Esophagus squamous epithelium (tissue), 5 donors: ENCODE measurements around the gene FGF14. TPM values are rescaled to one million over a fixed set of nuclear protein-coding genes. Genes with fewer than 3 reads are reported as not detected.
A peak's percentile ranks its signal among the peaks of the same experiment; 100 is the strongest.

Experiments used
- DNase-seq: peaks from one replicate; lab custom pipeline; 2025; lab: John Stamatoyannopoulos, UW
- H3K27ac ChIP-seq, 4 donors: fragments of 200-600 bp; sonication (generic); one replicate each; pipeline ENCODE4 v1.5.1; 2016 to 2019; ENCODE audit warnings: mild to moderate bottlenecking in 1 of 4
- H3K27me3 ChIP-seq, 4 donors: fragments of 200-600 bp; sonication (generic); 1 replicate in 3 of 4; 2 replicates in 1 of 4; pipeline versions ENCODE4 v1.5.1 to v1.6.0; 2017 to 2021; ENCODE audit warnings: antibody characterized with exemption in 1 of 4
- H3K36me3 ChIP-seq, 3 donors: fragments of 200-600 bp; sonication (generic); one replicate each; pipeline ENCODE4 v1.5.1; 2016 to 2019
- H3K4me1 ChIP-seq, 3 donors: fragments of 200-600 bp; sonication (generic); one replicate each; pipeline ENCODE4 v1.5.1; 2017 to 2019
- H3K4me3 ChIP-seq, 4 donors: fragments of 200-600 bp; sonication (generic); 1 replicate in 3 of 4; 2 replicates in 1 of 4; pipeline ENCODE4 v1.5.1; 2016 to 2019; ENCODE audit warnings: mild to moderate bottlenecking in 2 of 4, moderate library complexity in 1 of 4
- H3K9me3 ChIP-seq, 3 donors: fragments of 200-600 bp; sonication (generic); one replicate each; pipeline ENCODE4 v1.5.1; 2016 to 2019
- CTCF ChIP-seq, 6 experiments: fragments of 450-650 bp in 4 of 6; fragments of 200-600 bp in 2 of 6; sonication (generic) in 2 of 6; IDR thresholded peaks; one replicate each; pipeline ENCODE4 v1.5.1; 2016 to 2019; ENCODE audit warnings: antibody characterized with exemption in 6 of 6, mild to moderate bottlenecking in 4 of 6, moderate library complexity in 4 of 6
- POLR2A ChIP-seq, 4 donors: fragments of 450-650 bp; IDR thresholded peaks; one replicate each; pipeline ENCODE4 v1.6.1; 2017; ENCODE audit warnings: antibody characterized with exemption in 4 of 4, mild to moderate bottlenecking in 4 of 4, moderate library complexity in 3 of 4
- WGBS, 2 donors: methylation state at CpG; one replicate each; pipeline ENCODE4 v1.1.5; 2018; 5-methylcytosine and 5-hydroxymethylcytosine counted together
- intact Hi-C: fragments of 100-400 bp; cut with DNase I; formaldehyde crosslinking; loops from one replicate; pipeline ENCODE4 v1.15.0; 2022
- total RNA-seq, 4 donors: library from RNA; depleted of rRNA; stranded (reverse); fragments of >200 nt; gene quantifications; one replicate each; pipeline ENCODE4 v1.1.0, GENCODE V29; 2016
- donor health status: DM: yes; HTN: yes; CAD: no.

Gene FGF14
- total RNA-seq, 4 donors from 2014 or later = 0.11 to 4.2 (median 1.0) TPM

GRCh38 chr13:101767131-101767530 lies 634.7 kb downstream of the FGF14 start:
- Histone ChIP-seq H3K4me1 (no peaks in the 10 kb centered on the region), H3K27me3 (no peaks in the 10 kb centered on the region), H3K27ac (no peak overlapping the region), H3K4me3 (no peak overlapping the region), H3K9me3 (no peaks in the 10 kb centered on the region), H3K36me3 (no peaks in the 10 kb centered on the region)
- intact Hi-C loops = no loop called here
- WGBS, 2 donors = 69 to 72% methylated on average over 4 of the region's 4 CpGs
- TF ChIP-seq POLR2A (IDR thresholded peaks at IDR 0.05) = no peak
- no peak for TF ChIP-seq CTCF (IDR thresholded peaks at IDR 0.05)
- no peak for DNase-seq

- H3K27ac ChIP-seq = no peak overlapping the region
- no peak for DNase-seq
- no peaks in the 10 kb centered on the region for H3K9me3 ChIP-seq
- intact Hi-C loops = no loop called here
- no peaks in the 10 kb centered on the region for H3K27me3 ChIP-seq
- no peaks in the 10 kb centered on the region for H3K4me1 ChIP-seq
- no peak overlapping the region for H3K4me3 ChIP-seq
- TF ChIP-seq CTCF (IDR thresholded peaks at IDR 0.05) (no peak), POLR2A (IDR thresholded peaks at IDR 0.05) (no peak)
- WGBS, 2 donors = 43 to 75% methylated on average over 1 of the region's 1 CpG
- no peaks in the 10 kb centered on the region for H3K36me3 ChIP-seq
These were observed 638.7 kb downstream of the FGF14 start for GRCh38 chr13:101763191-101763590.

- TF ChIP-seq CTCF (IDR thresholded peaks at IDR 0.05) = peak in 5 of 6 experiments; percentile 28 to 51 (median 35)
- no peak for TF ChIP-seq POLR2A (IDR thresholded peaks at IDR 0.05)
- no peaks in the 10 kb centered on the region for H3K9me3 ChIP-seq
- no peak overlapping the region for H3K27ac ChIP-seq
- no peak overlapping the region for H3K4me3 ChIP-seq
- WGBS, 2 donors = 0 to 12% methylated on average over 1 of the region's 1 CpG
- H3K4me1 ChIP-seq = no peaks in the 10 kb centered on the region
- H3K27me3 ChIP-seq = no peaks in the 10 kb centered on the region
- DNase-seq = no peak
- no peaks in the 10 kb centered on the region for H3K36me3 ChIP-seq
- intact Hi-C loops = no loop called here
These were observed 644.3 kb downstream of the FGF14 start for GRCh38 chr13:101757446-101758039.

GRCh38 chr13:101755228-101755887 lies 646.5 kb downstream of the FGF14 start:
- no peak overlapping the region for H3K4me3 ChIP-seq
- no peaks in the 10 kb centered on the region for H3K9me3 ChIP-seq
- no peaks in the 10 kb centered on the region for H3K36me3 ChIP-seq
- no peak for DNase-seq
- no peaks in the 10 kb centered on the region for H3K4me1 ChIP-seq
- intact Hi-C loops = no loop called here
- no peak overlapping the region for H3K27ac ChIP-seq
- no peaks in the 10 kb centered on the region for H3K27me3 ChIP-seq
- TF ChIP-seq CTCF (IDR thresholded peaks at IDR 0.05) = no peak
- WGBS, 2 donors = 56 to 72% methylated on average over 6 of the region's 6 CpGs

GRCh38 chr13:101752432-101752831 lies 649.4 kb downstream of the FGF14 start:
- DNase-seq = no peak
- H3K27ac ChIP-seq = no peak overlapping the region
- intact Hi-C loops = no loop called here
- no peaks in the 10 kb centered on the region for H3K4me1 ChIP-seq
- WGBS, 2 donors = 90 to 96% methylated on average over 3 of the region's 3 CpGs
- no peaks in the 10 kb centered on the region for H3K9me3 ChIP-seq
- H3K27me3 ChIP-seq = no peaks in the 10 kb centered on the region
- no peak overlapping the region for H3K4me3 ChIP-seq
- H3K36me3 ChIP-seq = no peaks in the 10 kb centered on the region
- no peak for TF ChIP-seq POLR2A (IDR thresholded peaks at IDR 0.05)
- TF ChIP-seq CTCF (IDR thresholded peaks at IDR 0.05) = no peak
